GM23338 (cell line): ENCODE data around the gene MEOX1. TPM values are rescaled to one million over a fixed set of nuclear protein-coding genes. Genes with fewer than 3 reads are reported as not detected.

ENCODE experiments used
- ATAC-seq: fragments of 200-7000 bp; cut with Tn5 transposase; 3 replicates; pipeline ENCODE4 v1.9.1; 2020
- DNase-seq: peaks from one replicate; pipeline ENCODE4 v3.0.0-alpha.2; 2015; ENCODE audit warnings: low spot score
- H2AFZ ChIP-seq: fragments of 200-600 bp; sonication (generic); 2 replicates; pipeline ENCODE4 v1.8.0; 2016; ENCODE audit warnings: antibody characterized with exemption, mild to moderate bottlenecking, moderate library complexity
- H3F3A ChIP-seq: fragments of 200-600 bp; sonication (generic); replicated peaks from 2 replicates; pipeline ENCODE4 v1.8.0; 2017; ENCODE audit warnings: antibody characterized with exemption, mixed run types, low read depth
- H3K27ac ChIP-seq: fragments of 200-600 bp; sonication (generic); 2 replicates; pipeline ENCODE4 v1.6.1; 2016; ENCODE audit warnings: low read depth
- H3K27me3 ChIP-seq: fragments of 200-600 bp; sonication (generic); 2 replicates; pipeline ENCODE4 v1.8.0; 2016; ENCODE audit warnings: mild to moderate bottlenecking, mixed run types, moderate library complexity; ENCODE audit not compliant: insufficient read depth
- H3K36me3 ChIP-seq: fragments of 200-600 bp; sonication (generic); 2 replicates; pipeline ENCODE4 v1.8.0; 2016; ENCODE audit warnings: mild to moderate bottlenecking; ENCODE audit not compliant: insufficient read depth
- H3K4me1 ChIP-seq: fragments of 200-600 bp; sonication (generic); 2 replicates; pipeline ENCODE4 v1.8.0; 2016; ENCODE audit warnings: mild to moderate bottlenecking, moderate library complexity; ENCODE audit not compliant: insufficient read depth
- H3K4me2 ChIP-seq: fragments of 200-600 bp; sonication (generic); 2 replicates; pipeline ENCODE4 v1.7.1; 2017; ENCODE audit warnings: mixed run types
- H3K4me3 ChIP-seq: fragments of 200-600 bp; sonication (generic); 2 replicates; pipeline ENCODE4 v1.6.1; 2016; ENCODE audit warnings: mixed run types
- H3K79me2 ChIP-seq: fragments of 200-600 bp; sonication (generic); replicated peaks from 2 replicates; pipeline ENCODE4 v1.8.0; 2017; ENCODE audit warnings: mild to moderate bottlenecking; ENCODE audit not compliant: insufficient read depth
- H3K9me2 ChIP-seq: fragments of 200-600 bp; sonication (generic); 2 replicates; pipeline ENCODE4 v1.8.0; 2017; ENCODE audit not compliant: insufficient read depth
- H4K20me1 ChIP-seq: fragments of 200-600 bp; sonication (generic); replicated peaks from 2 replicates; pipeline ENCODE4 v1.8.0; 2017; ENCODE audit warnings: mild to moderate bottlenecking; ENCODE audit not compliant: insufficient read depth
- H3K27ac Mint-ChIP-seq: 2 replicates; pipeline ENCODE4 v1.8.0; 2020; ENCODE audit warnings: inconsistent platforms, mild to moderate bottlenecking, moderate library complexity, mixed read lengths
- H3K27me3 Mint-ChIP-seq: 3 replicates; pipeline ENCODE4 v1.8.0; 2022; ENCODE audit warnings: low read depth, mild to moderate bottlenecking, moderate library complexity, mixed read lengths, inconsistent platforms; ENCODE audit not compliant: insufficient read depth, poor library complexity
- H3K36me3 Mint-ChIP-seq: 3 replicates; pipeline ENCODE4 v1.8.0; 2021; ENCODE audit warnings: low read depth, mild to moderate bottlenecking, inconsistent platforms, moderate library complexity, mixed read lengths
- H3K4me1 Mint-ChIP-seq: 3 replicates; pipeline ENCODE4 v1.8.0; 2020; ENCODE audit warnings: mild to moderate bottlenecking, inconsistent platforms, mixed read lengths
- H3K4me3 Mint-ChIP-seq: 3 replicates; pipeline ENCODE4 v1.8.0; 2021; ENCODE audit warnings: moderate library complexity, mild to moderate bottlenecking, inconsistent platforms, mixed read lengths
- H3K9me3 Mint-ChIP-seq: 3 replicates; pipeline ENCODE4 v1.8.0; 2020; ENCODE audit warnings: moderate library complexity, mild to moderate bottlenecking, inconsistent platforms, mixed read lengths
- CREB1 ChIP-seq: fragments of 250-450 bp; sonication (Bioruptor Pico); IDR thresholded peaks from 2 replicates; pipeline ENCODE4 v1.5.0; 2020; ENCODE audit warnings: low read depth, mild to moderate bottlenecking, moderate library complexity
- EZH2 ChIP-seq: fragments of 200-600 bp; sonication (generic); IDR thresholded peaks from one replicate; pipeline ENCODE4 v1.8.0; 2017; ENCODE audit warnings: antibody characterized with exemption, mild to moderate bottlenecking, low read depth; ENCODE audit not compliant: unreplicated experiment
- EZH2phosphoT487 ChIP-seq: fragments of 200-600 bp; sonication (generic); IDR thresholded peaks from one replicate; pipeline ENCODE4 v1.8.1; 2018; ENCODE audit warnings: antibody characterized with exemption; ENCODE audit not compliant: unreplicated experiment
- JUNB ChIP-seq: IDR thresholded peaks from one replicate; pipeline ENCODE4 v1.6.1; 2016; ENCODE audit warnings: antibody characterized with exemption; ENCODE audit not compliant: unreplicated experiment
- NANOG ChIP-seq: IDR thresholded peaks from 2 replicates; pipeline ENCODE4 v1.6.1; 2016; ENCODE audit warnings: antibody characterized with exemption, borderline replicate concordance
- POLR2AphosphoS5 ChIP-seq: IDR thresholded peaks from 2 replicates; pipeline ENCODE4 v1.6.1; 2016; ENCODE audit warnings: antibody characterized with exemption, low read depth
- REST ChIP-seq: IDR thresholded peaks from one replicate; pipeline ENCODE4 v1.6.1; 2018; ENCODE audit warnings: antibody characterized with exemption; ENCODE audit not compliant: unreplicated experiment
- STAT1 ChIP-seq: IDR thresholded peaks from one replicate; pipeline ENCODE4 v1.6.1; 2016; ENCODE audit warnings: antibody characterized with exemption; ENCODE audit not compliant: unreplicated experiment
- ZNF114 ChIP-seq: fragments of 250-450 bp; sonication (Bioruptor Pico); IDR thresholded peaks from 2 replicates; pipeline ENCODE4 v1.5.0; 2020; ENCODE audit warnings: mild to moderate bottlenecking, moderate library complexity
- ZNF331 ChIP-seq: fragments of 250-450 bp; sonication (Bioruptor Pico); IDR thresholded peaks from 2 replicates; pipeline ENCODE4 v1.5.0; 2020; ENCODE audit warnings: low read depth, mild to moderate bottlenecking, moderate library complexity
- polyA plus RNA-seq: library from polyadenylated mRNA; unstranded; fragments of >200 nt; fragmentation: Nextera tagmentation; extraction: Ambion mirVana; gene quantifications from 2 replicates; pipeline ENCODE4 v1.2.1, GENCODE V29; 2016
- total RNA-seq: library from RNA; depleted of rRNA; stranded (reverse); fragments of >200 nt; shearing (Covaris generic); gene quantifications from 2 replicates; pipeline ENCODE4 v1.2.3, GENCODE V29; 2014
- TF ChIP-seq, protein P1 (sequence below): IDR thresholded peaks from 2 replicates; pipeline ENCODE4 v1.6.1; 2016; ENCODE audit warnings: antibody characterized with exemption
- TF ChIP-seq, protein P2 (sequence below): fragments of 250-450 bp; sonication (Bioruptor Pico); IDR thresholded peaks from 2 replicates; pipeline ENCODE4 v1.5.0; 2020; ENCODE audit warnings: mild to moderate bottlenecking, moderate library complexity
- TF ChIP-seq, protein P3 (sequence below), 2 experiments: fragments of 200-600 bp in 1 of 2; sonication (generic) in 1 of 2; conservative IDR thresholded peaks; 2 replicates each; pipeline versions ENCODE4 v1.5.1 to v1.6.1; 2016 to 2017; ENCODE audit warnings: antibody characterized with exemption in 2 of 2, low read depth in 2 of 2, mild to moderate bottlenecking in 2 of 2, moderate library complexity in 1 of 2

MEOX1 gene
- total and polyA plus RNA-seq, 2 experiments from 2014 or later: not detected

DNA sequence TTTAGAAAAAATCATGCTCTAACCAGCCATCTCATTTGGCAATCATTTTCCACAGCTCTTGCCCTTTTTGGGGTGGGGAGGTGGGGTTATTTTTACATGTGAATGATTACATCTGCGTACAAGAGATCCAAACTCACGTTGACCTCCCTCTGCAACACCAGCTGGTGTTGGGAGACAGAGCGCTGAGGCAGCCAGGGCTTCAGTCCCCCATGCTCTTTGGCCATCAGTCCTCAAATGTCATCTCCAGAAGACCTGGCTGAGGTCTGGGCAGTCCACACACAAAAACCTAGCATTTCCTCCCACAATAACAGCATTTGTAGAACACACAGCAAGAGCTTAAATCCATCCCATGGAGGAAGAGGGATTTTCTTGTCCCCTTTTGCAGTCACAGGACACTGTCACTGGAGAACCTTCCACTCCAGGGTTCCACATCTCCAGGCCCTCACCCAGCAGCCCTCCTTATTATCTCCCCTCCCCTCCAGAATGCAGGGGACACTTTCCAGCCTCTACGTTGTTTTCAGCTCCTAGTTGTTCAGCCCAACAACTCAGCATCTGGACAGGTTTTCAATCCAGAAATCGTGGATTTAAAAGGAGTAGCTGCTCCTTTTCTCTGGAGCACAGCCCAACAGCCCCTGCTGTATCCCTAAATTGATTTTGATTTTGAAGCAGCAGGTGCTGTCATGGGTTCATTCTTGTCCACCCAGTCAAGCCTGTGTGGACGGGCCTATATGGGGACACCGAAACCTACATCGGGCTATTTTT, 21.1 kb downstream of the MEOX1 start:
- no peaks in the 10 kb centered on the region for H3K79me2 ChIP-seq
- no peak overlapping the region for H3K4me2 ChIP-seq
- H2AFZ ChIP-seq: peak overlapping the region; percentile 5; the same call in 1 of the 2 replicates
- ATAC-seq (no peak), DNase-seq (no peak)
- H3K4me3 ChIP-seq: no peak overlapping the region
- H3F3A ChIP-seq: no peaks in the 10 kb centered on the region
- Mint-ChIP-seq H3K27ac (no peak overlapping the region), H3K9me3 (no peaks in the 10 kb centered on the region), H3K36me3 (no peaks in the 10 kb centered on the region), H3K27me3 (peaks cover 21% of the 10 kb centered on the region), H3K4me3 (no peak overlapping the region), H3K4me1 (peaks cover 14% of the 10 kb centered on the region)
- peaks cover 5% of the 10 kb centered on the region; the same call in 1 of the 2 replicates for H3K27me3 ChIP-seq
- no peaks in the 10 kb centered on the region for H4K20me1 ChIP-seq
- no peaks in the 10 kb centered on the region for H3K36me3 ChIP-seq
- TF ChIP-seq JUNB: no peak
- TF ChIP-seq POLR2AphosphoS5: no peak
- TF ChIP-seq, protein P1, sequence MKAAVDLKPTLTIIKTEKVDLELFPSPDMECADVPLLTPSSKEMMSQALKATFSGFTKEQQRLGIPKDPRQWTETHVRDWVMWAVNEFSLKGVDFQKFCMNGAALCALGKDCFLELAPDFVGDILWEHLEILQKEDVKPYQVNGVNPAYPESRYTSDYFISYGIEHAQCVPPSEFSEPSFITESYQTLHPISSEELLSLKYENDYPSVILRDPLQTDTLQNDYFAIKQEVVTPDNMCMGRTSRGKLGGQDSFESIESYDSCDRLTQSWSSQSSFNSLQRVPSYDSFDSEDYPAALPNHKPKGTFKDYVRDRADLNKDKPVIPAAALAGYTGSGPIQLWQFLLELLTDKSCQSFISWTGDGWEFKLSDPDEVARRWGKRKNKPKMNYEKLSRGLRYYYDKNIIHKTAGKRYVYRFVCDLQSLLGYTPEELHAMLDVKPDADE: no peak
- TF ChIP-seq NANOG: no peak
- no peak for TF ChIP-seq STAT1
- no peak for TF ChIP-seq ZNF331
- TF ChIP-seq, protein P2, sequence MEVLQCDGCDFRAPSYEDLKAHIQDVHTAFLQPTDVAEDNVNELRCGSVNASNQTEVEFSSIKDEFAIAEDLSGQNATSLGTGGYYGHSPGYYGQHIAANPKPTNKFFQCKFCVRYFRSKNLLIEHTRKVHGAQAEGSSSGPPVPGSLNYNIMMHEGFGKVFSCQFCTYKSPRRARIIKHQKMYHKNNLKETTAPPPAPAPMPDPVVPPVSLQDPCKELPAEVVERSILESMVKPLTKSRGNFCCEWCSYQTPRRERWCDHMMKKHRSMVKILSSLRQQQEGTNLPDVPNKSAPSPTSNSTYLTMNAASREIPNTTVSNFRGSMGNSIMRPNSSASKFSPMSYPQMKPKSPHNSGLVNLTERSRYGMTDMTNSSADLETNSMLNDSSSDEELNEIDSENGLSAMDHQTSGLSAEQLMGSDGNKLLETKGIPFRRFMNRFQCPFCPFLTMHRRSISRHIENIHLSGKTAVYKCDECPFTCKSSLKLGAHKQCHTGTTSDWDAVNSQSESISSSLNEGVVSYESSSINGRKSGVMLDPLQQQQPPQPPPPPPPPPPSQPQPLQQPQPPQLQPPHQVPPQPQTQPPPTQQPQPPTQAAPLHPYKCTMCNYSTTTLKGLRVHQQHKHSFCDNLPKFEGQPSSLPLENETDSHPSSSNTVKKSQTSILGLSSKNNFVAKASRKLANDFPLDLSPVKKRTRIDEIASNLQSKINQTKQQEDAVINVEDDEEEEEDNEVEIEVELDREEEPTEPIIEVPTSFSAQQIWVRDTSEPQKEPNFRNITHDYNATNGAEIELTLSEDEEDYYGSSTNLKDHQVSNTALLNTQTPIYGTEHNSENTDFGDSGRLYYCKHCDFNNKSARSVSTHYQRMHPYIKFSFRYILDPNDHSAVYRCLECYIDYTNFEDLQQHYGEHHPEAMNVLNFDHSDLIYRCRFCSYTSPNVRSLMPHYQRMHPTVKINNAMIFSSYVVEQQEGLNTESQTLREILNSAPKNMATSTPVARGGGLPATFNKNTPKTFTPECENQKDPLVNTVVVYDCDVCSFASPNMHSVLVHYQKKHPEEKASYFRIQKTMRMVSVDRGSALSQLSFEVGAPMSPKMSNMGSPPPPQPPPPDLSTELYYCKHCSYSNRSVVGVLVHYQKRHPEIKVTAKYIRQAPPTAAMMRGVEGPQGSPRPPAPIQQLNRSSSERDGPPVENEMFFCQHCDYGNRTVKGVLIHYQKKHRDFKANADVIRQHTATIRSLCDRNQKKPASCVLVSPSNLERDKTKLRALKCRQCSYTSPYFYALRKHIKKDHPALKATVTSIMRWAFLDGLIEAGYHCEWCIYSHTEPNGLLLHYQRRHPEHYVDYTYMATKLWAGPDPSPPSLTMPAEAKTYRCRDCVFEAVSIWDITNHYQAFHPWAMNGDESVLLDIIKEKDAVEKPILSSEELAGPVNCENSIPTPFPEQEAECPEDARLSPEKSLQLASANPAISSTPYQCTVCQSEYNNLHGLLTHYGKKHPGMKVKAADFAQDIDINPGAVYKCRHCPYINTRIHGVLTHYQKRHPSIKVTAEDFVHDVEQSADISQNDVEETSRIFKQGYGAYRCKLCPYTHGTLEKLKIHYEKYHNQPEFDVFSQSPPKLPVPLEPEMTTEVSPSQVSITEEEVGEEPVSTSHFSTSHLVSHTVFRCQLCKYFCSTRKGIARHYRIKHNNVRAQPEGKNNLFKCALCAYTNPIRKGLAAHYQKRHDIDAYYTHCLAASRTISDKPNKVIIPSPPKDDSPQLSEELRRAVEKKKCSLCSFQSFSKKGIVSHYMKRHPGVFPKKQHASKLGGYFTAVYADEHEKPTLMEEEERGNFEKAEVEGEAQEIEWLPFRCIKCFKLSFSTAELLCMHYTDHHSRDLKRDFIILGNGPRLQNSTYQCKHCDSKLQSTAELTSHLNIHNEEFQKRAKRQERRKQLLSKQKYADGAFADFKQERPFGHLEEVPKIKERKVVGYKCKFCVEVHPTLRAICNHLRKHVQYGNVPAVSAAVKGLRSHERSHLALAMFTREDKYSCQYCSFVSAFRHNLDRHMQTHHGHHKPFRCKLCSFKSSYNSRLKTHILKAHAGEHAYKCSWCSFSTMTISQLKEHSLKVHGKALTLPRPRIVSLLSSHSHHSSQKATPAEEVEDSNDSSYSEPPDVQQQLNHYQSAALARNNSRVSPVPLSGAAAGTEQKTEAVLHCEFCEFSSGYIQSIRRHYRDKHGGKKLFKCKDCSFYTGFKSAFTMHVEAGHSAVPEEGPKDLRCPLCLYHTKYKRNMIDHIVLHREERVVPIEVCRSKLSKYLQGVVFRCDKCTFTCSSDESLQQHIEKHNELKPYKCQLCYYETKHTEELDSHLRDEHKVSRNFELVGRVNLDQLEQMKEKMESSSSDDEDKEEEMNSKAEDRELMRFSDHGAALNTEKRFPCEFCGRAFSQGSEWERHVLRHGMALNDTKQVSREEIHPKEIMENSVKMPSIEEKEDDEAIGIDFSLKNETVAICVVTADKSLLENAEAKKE (CRISPR knock-in tag): no peak
- no peak for TF ChIP-seq EZH2phosphoT487
- no peak for TF ChIP-seq EZH2
- no peak for TF ChIP-seq ZNF114
- no peak for TF ChIP-seq CREB1
- TF ChIP-seq, protein P3, sequence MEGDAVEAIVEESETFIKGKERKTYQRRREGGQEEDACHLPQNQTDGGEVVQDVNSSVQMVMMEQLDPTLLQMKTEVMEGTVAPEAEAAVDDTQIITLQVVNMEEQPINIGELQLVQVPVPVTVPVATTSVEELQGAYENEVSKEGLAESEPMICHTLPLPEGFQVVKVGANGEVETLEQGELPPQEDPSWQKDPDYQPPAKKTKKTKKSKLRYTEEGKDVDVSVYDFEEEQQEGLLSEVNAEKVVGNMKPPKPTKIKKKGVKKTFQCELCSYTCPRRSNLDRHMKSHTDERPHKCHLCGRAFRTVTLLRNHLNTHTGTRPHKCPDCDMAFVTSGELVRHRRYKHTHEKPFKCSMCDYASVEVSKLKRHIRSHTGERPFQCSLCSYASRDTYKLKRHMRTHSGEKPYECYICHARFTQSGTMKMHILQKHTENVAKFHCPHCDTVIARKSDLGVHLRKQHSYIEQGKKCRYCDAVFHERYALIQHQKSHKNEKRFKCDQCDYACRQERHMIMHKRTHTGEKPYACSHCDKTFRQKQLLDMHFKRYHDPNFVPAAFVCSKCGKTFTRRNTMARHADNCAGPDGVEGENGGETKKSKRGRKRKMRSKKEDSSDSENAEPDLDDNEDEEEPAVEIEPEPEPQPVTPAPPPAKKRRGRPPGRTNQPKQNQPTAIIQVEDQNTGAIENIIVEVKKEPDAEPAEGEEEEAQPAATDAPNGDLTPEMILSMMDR (conservative IDR thresholded peaks at IDR 0.05; ENCODE audit: low read depth in 2 of 2): no peak
- TF ChIP-seq REST: no peak
- no peak overlapping the region for H3K27ac ChIP-seq
- H3K4me1 ChIP-seq: peaks cover 8% of the 10 kb centered on the region; the same call in 1 of the 2 replicates
- no peaks in the 10 kb centered on the region for H3K9me2 ChIP-seq
